Neuronal stem cell (in vitro differentiated cells): Measurements from ENCODE around the gene NOG.

ENCODE experiments used
- DNase-seq: peaks from one replicate; pipeline ENCODE4 v3.0.0-alpha.2; 2013; ENCODE audit warnings: low spot score
- H2AFZ ChIP-seq: one replicate; pipeline ENCODE4 v1.6.1; 2013; ENCODE audit warnings: mild to moderate bottlenecking, low read length, inconsistent platforms
- H2AK5ac ChIP-seq: 2 replicates; pipeline ENCODE4 v1.6.1; 2013; ENCODE audit warnings: low read depth, mild to moderate bottlenecking, inconsistent platforms, low read length, moderate library complexity, mixed read lengths
- H2BK120ac ChIP-seq: 2 replicates; pipeline ENCODE4 v1.6.1; 2013; ENCODE audit warnings: low read depth, mild to moderate bottlenecking, inconsistent platforms, low read length, moderate library complexity, mixed read lengths
- H2BK12ac ChIP-seq: one replicate; pipeline ENCODE4 v1.6.1; 2013; ENCODE audit warnings: low read length, inconsistent platforms
- H2BK15ac ChIP-seq: 2 replicates; pipeline ENCODE4 v1.6.1; 2013; ENCODE audit warnings: mild to moderate bottlenecking, low read length, inconsistent platforms, mixed read lengths
- H2BK5ac ChIP-seq: one replicate; pipeline ENCODE4 v1.6.1; 2013; ENCODE audit warnings: inconsistent platforms, mild to moderate bottlenecking, low read length, moderate library complexity
- H3K14ac ChIP-seq: one replicate; pipeline ENCODE4 v1.6.1; 2013; ENCODE audit warnings: low read length, inconsistent platforms
- H3K18ac ChIP-seq: 2 replicates; pipeline ENCODE4 v1.6.1; 2013; ENCODE audit warnings: low read length, inconsistent platforms
- H3K23ac ChIP-seq: 2 replicates; pipeline ENCODE4 v1.6.1; 2013; ENCODE audit warnings: low read depth, mild to moderate bottlenecking, mixed read lengths, low read length, inconsistent platforms; ENCODE audit not compliant: poor library complexity
- H3K27ac ChIP-seq: replicated peaks from 3 replicates; pipeline ENCODE4 v1.5.1; 2013; ENCODE audit warnings: low read length, inconsistent platforms
- H3K27me3 ChIP-seq, 3 experiments: 2 replicates each; pipeline ENCODE4 v1.6.1; 2013; ENCODE audit warnings: low read length in 3 of 3, mild to moderate bottlenecking in 2 of 3, inconsistent platforms in 1 of 3, low read depth in 1 of 3, mixed read lengths in 1 of 3, moderate library complexity in 1 of 3; ENCODE audit not compliant: control insufficient read depth in 3 of 3, insufficient read depth in 3 of 3
- H3K36me3 ChIP-seq, 2 donors: replicated peaks in 1 of 2; 2 replicates each; pipeline ENCODE4 v1.6.1; 2013; ENCODE audit warnings: low read length in 2 of 2; ENCODE audit not compliant: control insufficient read depth in 2 of 2, insufficient read depth in 2 of 2
- H3K4ac ChIP-seq: 2 replicates; pipeline ENCODE4 v1.6.1; 2013; ENCODE audit warnings: inconsistent platforms, mild to moderate bottlenecking, low read length, moderate library complexity
- H3K4me1 ChIP-seq, 2 donors: 1 replicate in 1 of 2; 2 replicates in 1 of 2; pipeline ENCODE4 v1.6.1; 2013; ENCODE audit warnings: low read length in 2 of 2, low read depth in 1 of 2; ENCODE audit not compliant: control insufficient read depth in 2 of 2, insufficient read depth in 1 of 2
- H3K4me2 ChIP-seq: one replicate; pipeline ENCODE4 v1.6.1; 2013; ENCODE audit warnings: mild to moderate bottlenecking, low read length, inconsistent platforms; ENCODE audit not compliant: insufficient read depth, poor library complexity, severe bottlenecking
- H3K4me3 ChIP-seq, 2 donors: 2 replicates each; pipeline ENCODE4 v1.5.1; 2013; ENCODE audit warnings: low read length in 2 of 2, mild to moderate bottlenecking in 2 of 2, inconsistent platforms in 1 of 2, moderate library complexity in 1 of 2
- H3K79me1 ChIP-seq: one replicate; pipeline ENCODE4 v1.6.1; 2013; ENCODE audit warnings: low read depth, mild to moderate bottlenecking, inconsistent platforms, low read length, moderate library complexity
- H3K9ac ChIP-seq: one replicate; pipeline ENCODE4 v1.6.1; 2013; ENCODE audit warnings: mild to moderate bottlenecking, low read depth, low read length, inconsistent platforms; ENCODE audit not compliant: poor library complexity
- H3K9me3 ChIP-seq, 2 donors: replicated peaks in 1 of 2; 2 replicates each; pipeline versions ENCODE3 to v1.6.1; 2013; ENCODE audit warnings: low read length in 2 of 2, mild to moderate bottlenecking in 2 of 2, inconsistent platforms in 1 of 2, low read depth in 1 of 2, mixed read lengths in 1 of 2, moderate library complexity in 1 of 2; ENCODE audit not compliant: control insufficient read depth in 2 of 2, insufficient read depth in 1 of 2
- H4K8ac ChIP-seq: one replicate; pipeline ENCODE4 v1.6.1; 2013; ENCODE audit warnings: low read depth, mild to moderate bottlenecking, inconsistent platforms, low read length, moderate library complexity
- H4K91ac ChIP-seq: one replicate; pipeline ENCODE4 v1.6.1; 2013; ENCODE audit warnings: low read length, low read depth, mild to moderate bottlenecking, inconsistent platforms; ENCODE audit not compliant: poor library complexity
- WGBS, 2 donors: extraction: QIAGEN DNeasy Blood & Tissue Kit; methylation state at CpG; one replicate each; pipeline ENCODE4 v1.1.7; 2013; ENCODE audit warnings: missing lambda C conversion rate in 2 of 2, mixed read lengths in 1 of 2; ENCODE audit not compliant: insufficient read length in 2 of 2, insufficient replicate concordance in 1 of 2; ENCODE audit errors: extremely low coverage in 2 of 2; 5-methylcytosine and 5-hydroxymethylcytosine counted together

Gene NOG

DNA sequence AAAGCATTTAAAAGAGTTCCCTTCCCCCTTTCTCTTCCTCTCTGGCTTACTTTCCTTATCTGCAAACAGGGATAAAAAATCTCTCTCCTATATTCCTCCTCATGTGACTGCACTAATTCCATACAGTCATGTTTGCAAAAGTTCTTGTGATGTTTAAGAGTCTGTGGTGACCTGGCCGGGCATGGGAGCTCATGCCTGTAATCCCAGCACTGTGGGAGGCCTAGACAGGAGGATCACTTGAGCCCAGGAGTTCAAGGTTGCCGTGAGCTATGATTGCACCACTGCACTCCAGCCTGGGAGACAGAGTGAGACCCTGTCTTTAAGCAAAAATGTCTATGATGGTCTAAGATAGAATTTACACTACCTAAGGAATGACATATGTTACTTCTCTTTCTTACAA is 19.6 kb downstream of the NOG start:
- H4K8ac ChIP-seq = no peak overlapping the region
- no CpG with 5 or more reads among the region's 2 CpGs for WGBS, 2 donors
- no peak overlapping the region for H3K18ac ChIP-seq

DNA sequence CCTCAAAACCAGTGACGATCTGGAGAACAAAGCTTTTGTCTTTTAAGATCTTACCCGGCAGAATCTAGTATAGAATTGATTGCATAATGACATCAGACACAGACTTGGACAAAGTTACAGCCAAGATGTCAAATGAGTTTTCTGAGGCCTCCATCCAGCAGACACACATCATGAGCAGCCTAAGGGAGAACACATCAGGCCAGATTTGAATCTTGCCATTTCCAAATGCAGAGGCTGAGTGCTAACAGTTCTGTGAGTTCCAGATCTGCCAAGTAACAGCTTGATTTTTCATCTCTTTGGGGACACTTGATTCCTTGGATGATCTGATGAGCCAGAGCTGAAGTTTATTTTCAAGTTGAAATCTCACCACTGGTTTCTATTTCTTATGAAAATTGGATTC is 21.0 kb downstream of the NOG start:
- Histone ChIP-seq H3K9me3 (no peaks in the 10 kb centered on the region), H3K36me3 (no peaks in the 10 kb centered on the region), H3K27ac (no peak overlapping the region), H3K18ac (no peak overlapping the region), H3K4me3 (no peak overlapping the region), H2BK12ac (no peak overlapping the region), H3K14ac (no peak overlapping the region), H3K9ac (no peak overlapping the region), H4K8ac (no peak overlapping the region), H3K23ac (no peak overlapping the region), H2BK120ac (no peak overlapping the region), H4K91ac (no peak overlapping the region), H2AK5ac (no peak overlapping the region), H3K27me3 (no peaks in the 10 kb centered on the region), H3K4ac (no peak overlapping the region), H3K4me1 (no peaks in the 10 kb centered on the region), H2AFZ (no peak overlapping the region), H2BK15ac (no peak overlapping the region), H3K79me1 (no peaks in the 10 kb centered on the region), H3K4me2 (no peak overlapping the region), H2BK5ac (no peak overlapping the region)
- no CpG with 5 or more reads among the region's 2 CpGs for WGBS, 2 donors
- DNase-seq = no peak

More for the DNA sequence above, 19.6 kb downstream of the NOG start:
- Histone ChIP-seq H3K4ac (no peak overlapping the region), H3K23ac (no peak overlapping the region), H3K9ac (no peak overlapping the region), H3K79me1 (no peaks in the 10 kb centered on the region), H3K14ac (no peak overlapping the region), H2BK120ac (no peak overlapping the region), H2BK12ac (no peak overlapping the region), H2AFZ (no peak overlapping the region), H3K4me1 (no peaks in the 10 kb centered on the region), H3K36me3 (no peaks in the 10 kb centered on the region), H3K27ac (no peak overlapping the region), H4K91ac (no peak overlapping the region), H2AK5ac (no peak overlapping the region), H3K27me3 (no peaks in the 10 kb centered on the region), H3K4me2 (no peak overlapping the region), H3K4me3 (no peak overlapping the region), H2BK15ac (no peak overlapping the region), H2BK5ac (no peak overlapping the region), H3K9me3 (no peaks in the 10 kb centered on the region)
- no peak for DNase-seq

DNA sequence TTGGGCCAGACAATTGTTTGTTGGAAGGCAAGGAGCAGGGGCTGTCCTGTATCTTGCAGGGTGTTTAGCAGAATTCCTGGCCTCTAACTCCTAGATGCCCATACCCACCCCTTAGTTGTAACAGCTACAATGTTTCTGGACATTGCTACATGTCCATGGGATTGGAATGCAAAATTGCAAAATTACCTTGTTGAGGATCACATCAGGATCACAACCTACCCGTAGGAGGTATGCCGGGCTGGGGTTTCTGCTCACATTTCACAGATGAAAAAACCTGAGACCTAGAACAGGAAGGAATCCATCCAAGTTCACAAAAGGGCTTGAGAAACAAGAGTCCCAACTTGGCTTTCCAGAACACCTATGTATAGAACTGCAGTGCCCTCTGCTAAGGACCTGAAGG is 22.7 kb downstream of the NOG start:
- Histone ChIP-seq H3K9ac (no peak overlapping the region), H3K79me1 (no peaks in the 10 kb centered on the region), H3K4me2 (no peak overlapping the region), H3K4ac (no peak overlapping the region), H3K14ac (no peak overlapping the region), H2BK5ac (no peak overlapping the region), H4K8ac (no peak overlapping the region), H3K9me3 (no peaks in the 10 kb centered on the region), H2BK12ac (no peak overlapping the region), H2BK120ac (no peak overlapping the region), H3K36me3 (no peaks in the 10 kb centered on the region), H2BK15ac (no peak overlapping the region), H3K4me1 (no peaks in the 10 kb centered on the region), H2AFZ (no peak overlapping the region), H3K27me3 (no peaks in the 10 kb centered on the region), H3K27ac (no peak overlapping the region), H3K23ac (no peak overlapping the region), H3K4me3 (no peak overlapping the region), H3K18ac (no peak overlapping the region), H2AK5ac (no peak overlapping the region), H4K91ac (no peak overlapping the region)
- no peak for DNase-seq
- WGBS, 2 donors = no CpG with 5 or more reads among the region's 2 CpGs

DNA sequence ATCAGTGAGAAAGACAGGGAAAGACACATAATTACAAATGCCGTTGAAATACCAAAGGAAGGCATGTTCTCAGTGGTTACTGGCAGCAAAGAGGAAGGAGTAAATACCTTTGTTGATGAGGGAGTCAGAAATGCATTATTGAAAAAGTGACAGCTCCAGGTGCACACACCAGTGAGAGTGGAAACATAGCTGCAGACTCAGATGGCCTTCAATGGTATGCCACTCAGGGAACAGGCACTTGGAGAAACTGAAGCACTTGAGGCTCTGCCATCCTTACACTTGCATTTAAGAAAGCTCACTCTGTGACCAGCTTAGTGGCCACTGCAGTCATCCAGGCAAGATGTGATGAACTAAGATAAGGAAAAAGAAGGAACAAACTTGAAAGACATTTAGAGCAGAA is 29.9 kb downstream of the NOG start:
- Histone ChIP-seq H2AK5ac (no peak overlapping the region), H3K4me3 (no peak overlapping the region), H3K4me2 (no peak overlapping the region), H3K9ac (no peak overlapping the region), H3K27me3 (no peaks in the 10 kb centered on the region), H3K4me1 (no peaks in the 10 kb centered on the region), H3K4ac (no peak overlapping the region), H3K18ac (no peak overlapping the region), H4K91ac (no peak overlapping the region), H2BK15ac (no peak overlapping the region), H2AFZ (no peak overlapping the region), H3K36me3 (no peaks in the 10 kb centered on the region), H3K14ac (no peak overlapping the region), H3K9me3 (no peaks in the 10 kb centered on the region), H2BK12ac (no peak overlapping the region), H4K8ac (no peak overlapping the region), H2BK5ac (no peak overlapping the region), H3K23ac (no peak overlapping the region), H3K27ac (no peak overlapping the region), H2BK120ac (no peak overlapping the region), H3K79me1 (no peaks in the 10 kb centered on the region)
- no CpG with 5 or more reads among the region's 1 CpG for WGBS, 2 donors
- DNase-seq = no peak
